ENCODE measurements around the gene NOX3. TPM values are rescaled to one million over a fixed set of nuclear protein-coding genes. Genes with fewer than 3 reads are reported as not detected.

NOX3 gene
- total and polyA plus RNA-seq, 9 of the 15 experiments (the other 6 are each of a cell fraction or from before 2014, with no cell fraction given): not detected

- TF ChIP-seq PHF20 (IDR thresholded peaks at IDR 0.05; ENCODE audit: partially characterized antibody) (no peak), ZNF507 (tag; conservative IDR thresholded peaks at IDR 0.05) (no peak), ZNF707 (CRISPR knock-in tag; conservative IDR thresholded peaks at IDR 0.05) (no peak)
These were observed 37.5 kb upstream of the NOX3 start (continued) for GRCh38 chr6:155493026-155493693.

GRCh38 chr6:155492061-155492735 is 36.6 kb upstream of the NOX3 start:
- intact Hi-C loops (cut with micrococcal nuclease) (no loop called here), in situ Hi-C loops (cut with MboI) (no loop called here)
- no peak overlapping the region for H3K4me2 ChIP-seq (ENCODE audit: insufficient read depth, low read length)
- H3K9ac ChIP-seq (ENCODE audit: insufficient read depth in 1 of 2, low read depth in 2 of 2, low read length in 2 of 2): no peak overlapping the region
- no peak overlapping the region for H2AFZ ChIP-seq (ENCODE audit: low read depth, low read length)
- FAIRE-seq (no peak), ATAC-seq (no peak), DNase-seq (ENCODE audit: extremely low read depth in 1 of 4, low spot score in 3 of 4) (no peak)
- H3K4me1 ChIP-seq (replicated peaks in 1 of 2; ENCODE audit: control insufficient read depth in 2 of 2, insufficient read depth in 2 of 2, low read length in 2 of 2): no peaks in the 10 kb centered on the region
- no peaks in the 10 kb centered on the region for H3K79me2 ChIP-seq (ENCODE audit: control insufficient read depth, insufficient read depth, low read length)
- ChIA-PET POLR2A (no interaction called here), CTCF (ENCODE audit: low intra/inter-chr PET ratio) (no interaction called here)
- no TSS peak for BruUV-seq (replicated peaks)
- H3K36me3 ChIP-seq (ENCODE audit: control insufficient read depth, insufficient read depth, low read length): no peaks in the 10 kb centered on the region
- H4K20me1 ChIP-seq (replicated peaks; ENCODE audit: control insufficient read depth, insufficient read depth, low read length): no peaks in the 10 kb centered on the region
- H3K27ac ChIP-seq (ENCODE audit: extremely low read depth, low read depth, low read length): no peak overlapping the region
- no peaks in the 10 kb centered on the region; the same call in 1 of the 2 replicates for H3K9me3 ChIP-seq (replicated peaks; ENCODE audit: control insufficient read depth, insufficient read depth, low read depth, low read length)
- no peaks in the 10 kb centered on the region for H3K27me3 ChIP-seq (ENCODE audit: control insufficient read depth in 2 of 2, insufficient read depth in 2 of 2, low read length in 2 of 2)
- WGBS (ENCODE audit: insufficient coverage, low coverage, missing lambda C conversion rate): 3% methylated on average over 2 of the region's 2 CpGs
- no peak overlapping the region for H3K4me3 ChIP-seq
- no peaks in the 10 kb centered on the region for H3K9me1 ChIP-seq (ENCODE audit: control insufficient read depth, insufficient read depth, low read length)
- TF ChIP-seq PHF20 (IDR thresholded peaks at IDR 0.05; ENCODE audit: partially characterized antibody) (no peak), DLX4 (CRISPR knock-in tag; IDR thresholded peaks at IDR 0.05) (no peak), ZFP91 (CRISPR knock-in tag; IDR thresholded peaks at IDR 0.05) (no peak), MXD1 (CRISPR knock-in tag; IDR thresholded peaks at IDR 0.05; ENCODE audit: borderline replicate concordance, poor library complexity, severe bottlenecking) (no peak), PPARD (CRISPR knock-in tag; IDR thresholded peaks at IDR 0.05) (no peak), ZNF717 (CRISPR knock-in tag; IDR thresholded peaks at IDR 0.05) (no peak), PCBP2 (IDR thresholded peaks at IDR 0.05; ENCODE audit: low read depth, low read length, poor library complexity, severe bottlenecking) (no peak), CGGBP1 (CRISPR knock-in tag; IDR thresholded peaks at IDR 0.05) (no peak), UBTF (IDR thresholded peaks at IDR 0.05; ENCODE audit: borderline replicate concordance in 1 of 2, low read depth in 2 of 2, low read length in 2 of 2) (no peak), SREBF1 (IDR thresholded peaks at IDR 0.05; ENCODE audit: borderline replicate concordance, low read depth, low read length) (no peak), ZNF444 (CRISPR knock-in tag; IDR thresholded peaks at IDR 0.05) (no peak)

All from K562 (cell line).